B cell (primary cell): ENCODE results near the gene PIBF1.

Source experiments
- EZH2 ChIP-seq: IDR thresholded peaks from 2 replicates; pipeline ENCODE4 v1.6.1; 2012; ENCODE audit warnings: borderline replicate concordance, low read depth, mild to moderate bottlenecking, moderate library complexity, low read length; ENCODE audit not compliant: insufficient read depth, poor library complexity, severe bottlenecking
- TF ChIP-seq, protein P1 (sequence below): fragments of 200-600 bp; IDR thresholded peaks from one replicate; pipeline ENCODE4 v1.8.0; 2022; ENCODE audit warnings: antibody characterized with exemption, mild to moderate bottlenecking

DNA sequence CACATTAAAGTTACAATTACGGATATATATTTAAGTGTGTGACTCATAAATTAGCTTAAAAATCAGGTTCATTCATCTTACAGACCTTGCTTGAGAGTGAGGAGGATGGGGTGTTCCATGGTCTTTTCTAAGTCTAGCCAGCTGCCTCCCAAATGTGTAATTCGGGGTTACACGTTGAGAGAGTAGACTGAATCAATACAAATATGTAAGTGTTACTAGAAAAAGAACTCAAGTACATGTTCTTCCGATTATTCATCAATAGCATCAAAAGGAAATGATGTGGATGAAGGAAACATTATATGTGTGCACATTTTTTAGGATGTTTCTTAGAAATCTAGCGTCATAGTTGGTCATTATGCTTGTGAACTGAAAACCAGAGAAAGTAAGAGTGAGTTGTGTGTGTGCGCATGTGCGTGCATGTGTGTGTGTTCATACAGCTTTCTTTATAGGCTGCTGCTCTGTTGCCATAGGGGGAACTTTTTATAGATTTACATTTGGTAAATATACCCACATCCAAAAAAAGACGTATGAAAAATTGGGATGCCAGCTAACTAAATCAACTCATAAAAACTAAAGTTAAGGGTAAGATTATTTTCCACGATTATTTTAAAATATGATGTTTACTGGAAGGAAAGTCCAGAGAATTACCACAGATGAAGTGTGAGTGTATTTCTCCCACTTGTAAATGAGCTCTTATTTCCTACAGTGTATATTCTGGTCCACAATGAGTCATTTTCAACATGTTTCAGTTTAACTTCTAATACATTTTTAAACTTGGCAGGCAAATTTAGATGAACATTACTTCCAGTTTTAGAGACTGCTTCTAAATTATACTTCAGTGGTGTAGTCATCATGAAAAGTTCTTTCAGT lies 82.4 kb downstream of the PIBF1 start:
- TF ChIP-seq, protein P1, sequence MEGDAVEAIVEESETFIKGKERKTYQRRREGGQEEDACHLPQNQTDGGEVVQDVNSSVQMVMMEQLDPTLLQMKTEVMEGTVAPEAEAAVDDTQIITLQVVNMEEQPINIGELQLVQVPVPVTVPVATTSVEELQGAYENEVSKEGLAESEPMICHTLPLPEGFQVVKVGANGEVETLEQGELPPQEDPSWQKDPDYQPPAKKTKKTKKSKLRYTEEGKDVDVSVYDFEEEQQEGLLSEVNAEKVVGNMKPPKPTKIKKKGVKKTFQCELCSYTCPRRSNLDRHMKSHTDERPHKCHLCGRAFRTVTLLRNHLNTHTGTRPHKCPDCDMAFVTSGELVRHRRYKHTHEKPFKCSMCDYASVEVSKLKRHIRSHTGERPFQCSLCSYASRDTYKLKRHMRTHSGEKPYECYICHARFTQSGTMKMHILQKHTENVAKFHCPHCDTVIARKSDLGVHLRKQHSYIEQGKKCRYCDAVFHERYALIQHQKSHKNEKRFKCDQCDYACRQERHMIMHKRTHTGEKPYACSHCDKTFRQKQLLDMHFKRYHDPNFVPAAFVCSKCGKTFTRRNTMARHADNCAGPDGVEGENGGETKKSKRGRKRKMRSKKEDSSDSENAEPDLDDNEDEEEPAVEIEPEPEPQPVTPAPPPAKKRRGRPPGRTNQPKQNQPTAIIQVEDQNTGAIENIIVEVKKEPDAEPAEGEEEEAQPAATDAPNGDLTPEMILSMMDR: no peak
- TF ChIP-seq EZH2: no peak
